D721Med (cell line): ENCODE results near the gene ITIH6.
A peak's percentile ranks its signal among the peaks of the same experiment; 100 is the strongest.

Source experiments
- DNase-seq: peaks from one replicate; pipeline ENCODE4 v3.0.0; 2011; ENCODE audit warnings: low spot score; ENCODE audit not compliant: insufficient read length
- FAIRE-seq: peaks from 2 replicates; lab custom pipeline; 2011; peaks lifted over from hg19 to GRCh38; lab: Jason Lieb, UNC
- TF ChIP-seq, protein P1 (sequence below): IDR thresholded peaks from 2 replicates; pipeline ENCODE4 v1.5.1; 2012; ENCODE audit warnings: mild to moderate bottlenecking, control low read depth; ENCODE audit not compliant: insufficient read depth; ENCODE audit errors: missing control alignments

The ITIH6 gene

GRCh38 chrX:54817220-54817820 lies 19.3 kb upstream of the ITIH6 start:
- no peak for DNase-seq
- TF ChIP-seq, protein P1, sequence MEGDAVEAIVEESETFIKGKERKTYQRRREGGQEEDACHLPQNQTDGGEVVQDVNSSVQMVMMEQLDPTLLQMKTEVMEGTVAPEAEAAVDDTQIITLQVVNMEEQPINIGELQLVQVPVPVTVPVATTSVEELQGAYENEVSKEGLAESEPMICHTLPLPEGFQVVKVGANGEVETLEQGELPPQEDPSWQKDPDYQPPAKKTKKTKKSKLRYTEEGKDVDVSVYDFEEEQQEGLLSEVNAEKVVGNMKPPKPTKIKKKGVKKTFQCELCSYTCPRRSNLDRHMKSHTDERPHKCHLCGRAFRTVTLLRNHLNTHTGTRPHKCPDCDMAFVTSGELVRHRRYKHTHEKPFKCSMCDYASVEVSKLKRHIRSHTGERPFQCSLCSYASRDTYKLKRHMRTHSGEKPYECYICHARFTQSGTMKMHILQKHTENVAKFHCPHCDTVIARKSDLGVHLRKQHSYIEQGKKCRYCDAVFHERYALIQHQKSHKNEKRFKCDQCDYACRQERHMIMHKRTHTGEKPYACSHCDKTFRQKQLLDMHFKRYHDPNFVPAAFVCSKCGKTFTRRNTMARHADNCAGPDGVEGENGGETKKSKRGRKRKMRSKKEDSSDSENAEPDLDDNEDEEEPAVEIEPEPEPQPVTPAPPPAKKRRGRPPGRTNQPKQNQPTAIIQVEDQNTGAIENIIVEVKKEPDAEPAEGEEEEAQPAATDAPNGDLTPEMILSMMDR = no peak
- FAIRE-seq = no peak

- FAIRE-seq (no peak), DNase-seq (no peak)
- TF ChIP-seq, protein P1 = no peak
Observed at GRCh38 chrX:54812306-54812705, 14.3 kb upstream of the ITIH6 start.

GRCh38 chrX:54811301-54811885 lies 13.3 kb upstream of the ITIH6 start:
- DNase-seq (no peak), FAIRE-seq (no peak)
- TF ChIP-seq, protein P1 = no peak

- no peak for FAIRE-seq
- no peak for DNase-seq
- TF ChIP-seq, protein P1 = no peak
Observed at GRCh38 chrX:54810532-54810931, 12.5 kb upstream of the ITIH6 start.

- DNase-seq (peak; percentile 58), FAIRE-seq (peak; percentile 85)
- TF ChIP-seq, protein P1 = no peak
Observed at GRCh38 chrX:54808605-54809483, 10.8 kb upstream of the ITIH6 start.

GRCh38 chrX:54808109-54808604 lies 10.1 kb upstream of the ITIH6 start:
- TF ChIP-seq, protein P1 = no peak
- DNase-seq (peak; percentile 24), FAIRE-seq (no peak)
